ENCODE data around the gene NEK2.
"Not testable (repeated sequence)": the region's sequence is repeated elsewhere in the genome, so short reads cannot be mapped to it uniquely, and the experiment has no call there.

The NEK2 gene

GRCh38 chr1:211695135-211695816 lies 19.9 kb upstream of the NEK2 start:
- no peak for DNase-seq (ENCODE audit: low read depth in 2 of 2)

GRCh38 chr1:211693911-211694310 lies 18.5 kb upstream of the NEK2 start:
- not testable (repeated sequence) for DNase-seq (ENCODE audit: low read depth in 2 of 2)

- DNase-seq (ENCODE audit: low read depth in 2 of 2), result no peak
These were observed 13.0 kb upstream of the NEK2 start for GRCh38 chr1:211688421-211688820.

- no peak for DNase-seq (ENCODE audit: low read depth in 2 of 2)
These were observed 12.2 kb upstream of the NEK2 start for GRCh38 chr1:211687462-211688215.

GRCh38 chr1:211685823-211686222 lies 10.4 kb upstream of the NEK2 start:
- DNase-seq (ENCODE audit: low read depth in 2 of 2), result no peak

- DNase-seq (ENCODE audit: low read depth in 2 of 2), result no peak
These were observed 9.4 kb upstream of the NEK2 start for GRCh38 chr1:211684791-211685190.

- no peak for DNase-seq (ENCODE audit: low read depth in 2 of 2)
These were observed 8.9 kb upstream of the NEK2 start for GRCh38 chr1:211684331-211684730.

GRCh38 chr1:211683396-211684297 lies 8.2 kb upstream of the NEK2 start:
- DNase-seq (ENCODE audit: low read depth in 2 of 2), result no peak

- DNase-seq (ENCODE audit: low read depth in 2 of 2), result not testable (repeated sequence)
These were observed 6.8 kb upstream of the NEK2 start for GRCh38 chr1:211682186-211682585.

- peak; percentile 63 to 69 for DNase-seq (ENCODE audit: low read depth in 2 of 2)
These were observed 5.4 kb upstream of the NEK2 start for GRCh38 chr1:211680752-211681327.

- no peak for DNase-seq (ENCODE audit: low read depth in 2 of 2)
These were observed 2.2 kb upstream of the NEK2 start for GRCh38 chr1:211677659-211678058.

GRCh38 chr1:211676761-211677160 lies 1.3 kb upstream of the NEK2 start:
- DNase-seq (ENCODE audit: low read depth in 2 of 2), result no peak

- no peak for DNase-seq (ENCODE audit: low read depth in 2 of 2)
These were observed 724 bp upstream of the NEK2 start for GRCh38 chr1:211676106-211676583.

- DNase-seq (ENCODE audit: low read depth in 2 of 2), result no peak
These were observed 8.3 kb downstream of the NEK2 start for GRCh38 chr1:211667065-211667617.

GRCh38 chr1:211660718-211661222 lies 14.7 kb downstream of the NEK2 start:
- no peak for DNase-seq (ENCODE audit: low read depth in 2 of 2)

GRCh38 chr1:211656728-211657127 lies 18.7 kb downstream of the NEK2 start:
- DNase-seq (ENCODE audit: low read depth in 2 of 2), result no peak

GRCh38 chr1:211654838-211655787 lies 20.3 kb downstream of the NEK2 start:
- peak; percentile 56 to 66 for DNase-seq (ENCODE audit: low read depth in 2 of 2)

- DNase-seq (ENCODE audit: low read depth in 2 of 2), result no peak
These were observed 21.4 kb downstream of the NEK2 start for GRCh38 chr1:211653959-211654496.

GRCh38 chr1:211653293-211653692 lies 22.1 kb downstream of the NEK2 start:
- DNase-seq (ENCODE audit: low read depth in 2 of 2), result no peak

- DNase-seq (ENCODE audit: low read depth in 2 of 2), result no peak
These were observed 23.1 kb downstream of the NEK2 start for GRCh38 chr1:211652371-211652770.
